Testis (tissue), 2 donors: ENCODE data around the gene NSMCE3.

ENCODE experiments used
- POLR2A ChIP-seq: fragments of 450-650 bp; IDR thresholded peaks from one replicate; pipeline ENCODE4 v1.6.1; 2017; ENCODE audit warnings: antibody characterized with exemption, mild to moderate bottlenecking, moderate library complexity
- TF ChIP-seq, protein P1 (sequence below), 3 experiments: fragments of 450-650 bp in 2 of 3; fragments of 200-600 bp in 1 of 3; sonication (generic) in 1 of 3; IDR thresholded peaks; one replicate each; pipeline ENCODE4 v1.5.1; 2016 to 2019; ENCODE audit warnings: antibody characterized with exemption in 3 of 3, mild to moderate bottlenecking in 2 of 3, moderate library complexity in 1 of 3

GRCh38 chr15:29308299-29308698 is 38.7 kb upstream of the NSMCE3 start:
- no peak for TF ChIP-seq POLR2A
- TF ChIP-seq, protein P1, sequence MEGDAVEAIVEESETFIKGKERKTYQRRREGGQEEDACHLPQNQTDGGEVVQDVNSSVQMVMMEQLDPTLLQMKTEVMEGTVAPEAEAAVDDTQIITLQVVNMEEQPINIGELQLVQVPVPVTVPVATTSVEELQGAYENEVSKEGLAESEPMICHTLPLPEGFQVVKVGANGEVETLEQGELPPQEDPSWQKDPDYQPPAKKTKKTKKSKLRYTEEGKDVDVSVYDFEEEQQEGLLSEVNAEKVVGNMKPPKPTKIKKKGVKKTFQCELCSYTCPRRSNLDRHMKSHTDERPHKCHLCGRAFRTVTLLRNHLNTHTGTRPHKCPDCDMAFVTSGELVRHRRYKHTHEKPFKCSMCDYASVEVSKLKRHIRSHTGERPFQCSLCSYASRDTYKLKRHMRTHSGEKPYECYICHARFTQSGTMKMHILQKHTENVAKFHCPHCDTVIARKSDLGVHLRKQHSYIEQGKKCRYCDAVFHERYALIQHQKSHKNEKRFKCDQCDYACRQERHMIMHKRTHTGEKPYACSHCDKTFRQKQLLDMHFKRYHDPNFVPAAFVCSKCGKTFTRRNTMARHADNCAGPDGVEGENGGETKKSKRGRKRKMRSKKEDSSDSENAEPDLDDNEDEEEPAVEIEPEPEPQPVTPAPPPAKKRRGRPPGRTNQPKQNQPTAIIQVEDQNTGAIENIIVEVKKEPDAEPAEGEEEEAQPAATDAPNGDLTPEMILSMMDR (IDR thresholded peaks at IDR 0.05) = no peak
